Measurements from ENCODE around the gene CDC27. TPM values are rescaled to one million over a fixed set of nuclear protein-coding genes. Genes with fewer than 3 reads are reported as not detected.
"Not testable (repeated sequence)": the region's sequence is repeated elsewhere in the genome, so short reads cannot be mapped to it uniquely, and the experiment has no call there.

CDC27 gene
- total RNA-seq, 4 donors from 2014 or later, result 37.5 to 63.9 (median 40.6) TPM

- peaks cover 5 to 35% (median 12%) of the 10 kb centered on the region in 4 donors for H3K4me1 ChIP-seq
Observed at GRCh38 chr17:47180337-47180736, 8.8 kb downstream of the CDC27 start.

GRCh38 chr17:47179141-47179540 is 10.0 kb downstream of the CDC27 start:
- H3K9me3 ChIP-seq, result no peaks in the 10 kb centered on the region
- peaks cover 0 to 24% (median 0%) of the 10 kb centered on the region in 4 donors for H3K36me3 ChIP-seq
- in situ Hi-C loops (cut with MboI; ENCODE audit: low pct_ligation_motif_present in 1 of 4, low pct_unique_long_range_greater_than_20kb in 1 of 4, low sequenced_read_pairs in 3 of 4) (no loop called here), intact Hi-C loops (cut with DNase I; ENCODE audit: low total_unique reads) (no loop called here)
- DNase-seq, result no peak
- peaks cover 4 to 31% (median 7%) of the 10 kb centered on the region in 4 donors for H3K4me1 ChIP-seq
- H3K27me3 ChIP-seq, result no peaks in the 10 kb centered on the region
- H3K4me3 ChIP-seq, result no peak overlapping the region
- 96 to 100% methylated on average over 3 of the region's 3 CpGs for WGBS, 2 donors (ENCODE audit: low coverage in 1 of 2)
- TF ChIP-seq CTCF (IDR thresholded peaks at IDR 0.05) (no peak), POLR2A (IDR thresholded peaks at IDR 0.05) (no peak), EP300 (IDR thresholded peaks at IDR 0.05; ENCODE audit: low read depth) (no peak), POLR2AphosphoS5 (IDR thresholded peaks at IDR 0.05) (no peak)
- H3K27ac ChIP-seq, result no peak overlapping the region

More at GRCh38 chr17:47180337-47180736, 8.8 kb downstream of the CDC27 start:
- no peak overlapping the region for H3K4me3 ChIP-seq
- no peaks in the 10 kb centered on the region for H3K27me3 ChIP-seq
- 67 to 90% methylated on average over 1 of the region's 1 CpG for WGBS, 2 donors (ENCODE audit: low coverage in 1 of 2)
- no peak overlapping the region for H3K27ac ChIP-seq
- H3K9me3 ChIP-seq, result no peaks in the 10 kb centered on the region
- in situ Hi-C loops (cut with MboI; ENCODE audit: low pct_ligation_motif_present in 1 of 4, low pct_unique_long_range_greater_than_20kb in 1 of 4, low sequenced_read_pairs in 3 of 4), result no loop called here
- DNase-seq, result no peak
- TF ChIP-seq POLR2AphosphoS5 (IDR thresholded peaks at IDR 0.05) (no peak), CTCF (IDR thresholded peaks at IDR 0.05) (no peak), EP300 (IDR thresholded peaks at IDR 0.05; ENCODE audit: low read depth) (no peak), POLR2A (IDR thresholded peaks at IDR 0.05) (no peak)
- H3K36me3 ChIP-seq, result peaks cover 0 to 22% (median 0%) of the 10 kb centered on the region in 4 donors
- intact Hi-C loops (cut with DNase I; ENCODE audit: low total_unique reads), result no loop called here

- intact Hi-C loops (cut with DNase I; ENCODE audit: low total_unique reads) (no loop called here), in situ Hi-C loops (cut with MboI; ENCODE audit: low pct_ligation_motif_present in 1 of 4, low pct_unique_long_range_greater_than_20kb in 1 of 4, low sequenced_read_pairs in 3 of 4) (no loop called here)
- WGBS, 2 donors (ENCODE audit: low coverage in 1 of 2), result 92 to 94% methylated on average over 7 of the region's 7 CpGs
- no peaks in the 10 kb centered on the region for H3K27me3 ChIP-seq
- H3K36me3 ChIP-seq, result peaks cover 0 to 30% (median 0%) of the 10 kb centered on the region in 4 donors
- no peaks in the 10 kb centered on the region for H3K9me3 ChIP-seq
- H3K4me1 ChIP-seq, result peaks cover 0 to 18% (median under 1%) of the 10 kb centered on the region in 4 donors
- no peak overlapping the region for H3K27ac ChIP-seq
- H3K4me3 ChIP-seq, result no peak overlapping the region
- no peak for TF ChIP-seq POLR2AphosphoS5 (IDR thresholded peaks at IDR 0.05)
- no peak for TF ChIP-seq CTCF (IDR thresholded peaks at IDR 0.05)
- DNase-seq, result no peak
Observed at GRCh38 chr17:47177261-47177660, 11.8 kb downstream of the CDC27 start.

GRCh38 chr17:47176389-47176826 is 12.7 kb downstream of the CDC27 start:
- 78 to 82% methylated on average over 2 of the region's 2 CpGs for WGBS, 2 donors (ENCODE audit: low coverage in 1 of 2)
- TF ChIP-seq POLR2A (IDR thresholded peaks at IDR 0.05), result no peak
- TF ChIP-seq CTCF (IDR thresholded peaks at IDR 0.05), result no peak
- TF ChIP-seq EP300 (IDR thresholded peaks at IDR 0.05; ENCODE audit: low read depth), result no peak
- TF ChIP-seq POLR2AphosphoS5 (IDR thresholded peaks at IDR 0.05), result no peak
- intact Hi-C loops (cut with DNase I; ENCODE audit: low total_unique reads), result no loop called here

GRCh38 chr17:47174823-47175222 is 14.3 kb downstream of the CDC27 start:
- H3K4me3 ChIP-seq; H3K9me3 ChIP-seq; DNase-seq; intact Hi-C loops (cut with DNase I; ENCODE audit: low total_unique reads); H3K27ac ChIP-seq; H3K27me3 ChIP-seq; in situ Hi-C loops (cut with MboI; ENCODE audit: low pct_ligation_motif_present in 1 of 4, low pct_unique_long_range_greater_than_20kb in 1 of 4, low sequenced_read_pairs in 3 of 4): not testable (repeated sequence)
- Histone ChIP-seq H3K36me3 (peaks cover 0 to 29% (median 0%) of the 10 kb centered on the region in 4 donors), H3K4me1 (peaks cover 0 to 23% (median 0%) of the 10 kb centered on the region in 4 donors)
- 91 to 100% methylated on average over 2 to 8 of the region's 8 CpGs for WGBS, 2 donors (ENCODE audit: low coverage in 1 of 2)

More at GRCh38 chr17:47176389-47176826, 12.7 kb downstream of the CDC27 start:
- Histone ChIP-seq H3K27ac (no peak overlapping the region), H3K36me3 (peaks cover 0 to 30% (median 0%) of the 10 kb centered on the region in 4 donors), H3K9me3 (no peaks in the 10 kb centered on the region), H3K4me1 (peaks cover 0 to 18% (median 0%) of the 10 kb centered on the region in 4 donors), H3K4me3 (no peak overlapping the region), H3K27me3 (no peaks in the 10 kb centered on the region)
- DNase-seq, result no peak
- in situ Hi-C loops (cut with MboI; ENCODE audit: low pct_ligation_motif_present in 1 of 4, low pct_unique_long_range_greater_than_20kb in 1 of 4, low sequenced_read_pairs in 3 of 4), result no loop called here

All from transverse colon (tissue), 4 donors.